Measurements from ENCODE around the gene LCMT2. TPM values are rescaled to one million over a fixed set of nuclear protein-coding genes. Genes with fewer than 3 reads are reported as not detected.

Gene LCMT2
- 7.2 and 11.8 TPM in 2 replicates for total RNA-seq (2014; rRNA removed; shearing (Covaris generic))

DNA sequence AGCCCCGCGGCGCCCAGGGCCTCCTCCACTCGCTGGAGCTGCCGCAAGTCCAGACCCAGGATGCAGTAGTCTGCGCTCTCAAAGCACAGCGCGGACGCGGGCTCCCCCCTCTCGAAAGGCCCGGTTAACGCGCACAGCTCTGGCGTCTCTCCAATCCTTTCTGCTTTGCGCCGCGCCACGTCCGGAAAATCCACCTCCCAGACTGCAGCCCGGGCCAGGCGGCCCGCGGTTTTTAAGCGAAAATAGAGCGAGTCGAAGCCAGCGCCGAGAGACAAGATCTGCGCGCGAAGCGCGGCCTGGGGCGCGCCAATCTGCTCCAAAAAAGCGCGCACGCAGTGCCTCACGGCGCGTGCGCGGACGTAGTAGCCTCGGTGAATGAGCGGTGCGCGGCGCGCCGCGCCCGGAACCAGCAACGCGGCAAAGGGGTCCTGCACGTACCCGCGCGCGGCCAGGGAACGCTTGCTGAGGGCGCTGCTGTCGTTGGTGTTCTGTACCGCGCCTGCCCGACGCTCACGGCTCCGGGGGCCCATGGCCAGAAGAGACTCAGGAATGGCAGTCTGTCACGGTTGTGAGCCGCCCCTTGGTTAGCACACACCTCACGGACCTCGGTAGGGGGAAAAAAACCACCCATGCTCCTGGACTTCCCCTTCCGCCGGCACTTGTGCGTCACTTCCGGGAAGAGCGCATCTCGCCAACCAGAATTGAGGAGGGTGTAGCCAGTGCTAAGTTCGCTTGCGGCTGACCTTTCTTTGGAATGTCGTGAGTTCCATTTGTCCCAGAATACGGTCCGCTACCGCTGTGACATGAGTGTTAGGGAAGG is at the start of gene LCMT2:
TSS of gene LCMT2 (minus strand) at position 614 of the 820 bp plus-strand sequence. CDS start at position 530, 84 bp downstream.
- DNase-seq (ENCODE audit: low read depth), result peak; percentile 96

DNA sequence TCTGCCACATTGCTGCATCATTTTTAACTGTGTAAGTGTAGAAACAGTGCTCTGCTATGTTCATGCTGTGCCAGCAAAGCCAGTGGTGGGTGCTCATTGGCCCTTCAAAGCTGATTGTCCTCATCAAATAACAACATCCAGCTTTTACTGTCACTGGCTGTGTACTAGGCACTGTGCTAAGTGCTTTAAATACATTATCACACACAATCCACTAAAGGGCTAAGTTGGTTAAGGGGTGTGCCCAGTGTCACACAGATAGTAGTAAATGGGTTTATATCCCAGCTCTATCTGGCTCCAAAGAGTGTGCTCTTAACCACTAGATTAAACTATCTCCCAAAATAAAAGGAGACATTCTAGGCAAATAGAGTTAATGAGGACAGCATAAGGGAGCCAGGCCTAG is 48.2 kb upstream of the LCMT2 start:
- DNase-seq (ENCODE audit: low read depth), result no peak

DNA sequence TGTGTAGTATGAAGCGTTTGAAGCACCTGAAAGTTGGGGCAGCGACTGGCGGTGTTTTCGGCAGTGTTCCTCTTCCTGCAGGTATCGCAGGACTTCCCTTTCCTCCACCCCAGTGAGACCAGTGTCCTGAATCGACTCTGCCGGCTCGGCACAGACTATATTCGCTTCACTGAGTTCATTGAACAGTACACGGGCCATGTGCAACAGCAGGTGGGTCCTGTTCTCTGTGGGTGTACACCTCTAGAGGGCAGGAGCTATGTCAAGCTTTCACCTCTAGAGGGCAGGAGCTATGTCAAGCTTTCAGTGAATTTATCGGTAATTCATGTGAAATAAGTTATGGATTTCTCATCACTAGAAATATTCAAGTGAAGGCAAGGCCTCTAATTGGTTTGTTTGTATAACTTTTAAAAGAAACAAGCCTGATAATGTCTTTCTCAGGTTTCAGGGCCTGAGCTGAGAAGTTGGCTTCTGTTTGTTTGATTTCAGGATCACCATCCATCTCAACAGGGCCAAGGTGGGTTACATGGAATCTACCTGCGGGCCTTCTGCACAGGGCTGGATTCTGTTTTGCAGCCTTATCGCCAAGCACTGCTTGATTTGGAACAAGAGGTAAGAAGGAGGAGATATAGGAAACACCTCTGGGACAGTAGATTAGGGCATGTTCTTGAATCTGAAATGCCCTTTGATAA is 45.8 kb upstream of the LCMT2 start:
- DNase-seq (ENCODE audit: low read depth), result peak; percentile 34

- peak; percentile 89 for DNase-seq (ENCODE audit: low read depth)
Measured at GRCh38 chr15:43370975-43371974, 40.9 kb upstream of the LCMT2 start, which contains the start of the genes TUBGCP4 and ZSCAN29. TUBGCP4 (plus strand) TSS chr15:43371101; CDS start chr15:43371355, 254 bp downstream. ZSCAN29 (minus strand) TSS chr15:43371043; CDS start chr15:43369913, 1,130 bp downstream.

DNA sequence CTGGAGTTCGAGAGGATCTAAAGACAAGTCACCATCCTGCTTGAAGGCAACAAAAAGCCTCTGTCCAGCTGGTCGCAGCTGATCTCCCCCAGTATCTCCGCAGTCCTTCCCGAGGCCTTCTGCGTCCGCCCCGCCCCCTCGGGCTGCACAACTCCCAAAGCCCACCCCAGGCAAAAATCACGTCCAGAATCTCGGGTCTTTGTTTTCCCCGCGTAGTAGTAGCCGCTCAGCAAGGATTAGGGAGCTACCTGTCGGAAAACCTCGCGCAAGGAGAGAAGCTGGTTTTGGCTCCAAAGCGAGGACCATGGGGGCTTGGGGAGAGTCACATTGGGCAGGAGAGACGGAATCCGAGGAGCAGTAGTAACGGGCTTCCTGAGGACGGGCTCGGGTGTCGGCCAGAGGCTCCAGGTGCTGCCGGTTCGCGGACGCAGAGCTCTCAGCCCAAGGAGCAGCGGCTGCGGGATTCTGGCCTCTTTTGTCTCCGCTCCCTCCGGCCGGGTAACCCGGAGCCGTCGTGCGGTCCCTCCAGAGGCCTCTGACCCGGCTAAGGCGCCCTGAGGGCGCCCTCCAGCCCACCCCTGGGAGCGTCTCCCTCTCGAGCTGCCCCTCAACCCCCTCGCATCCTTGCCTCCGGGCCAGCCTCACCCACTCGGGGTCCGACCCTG is 40.1 kb upstream of the LCMT2 start:
- peak; percentile 26 for DNase-seq (ENCODE audit: low read depth)

DNA sequence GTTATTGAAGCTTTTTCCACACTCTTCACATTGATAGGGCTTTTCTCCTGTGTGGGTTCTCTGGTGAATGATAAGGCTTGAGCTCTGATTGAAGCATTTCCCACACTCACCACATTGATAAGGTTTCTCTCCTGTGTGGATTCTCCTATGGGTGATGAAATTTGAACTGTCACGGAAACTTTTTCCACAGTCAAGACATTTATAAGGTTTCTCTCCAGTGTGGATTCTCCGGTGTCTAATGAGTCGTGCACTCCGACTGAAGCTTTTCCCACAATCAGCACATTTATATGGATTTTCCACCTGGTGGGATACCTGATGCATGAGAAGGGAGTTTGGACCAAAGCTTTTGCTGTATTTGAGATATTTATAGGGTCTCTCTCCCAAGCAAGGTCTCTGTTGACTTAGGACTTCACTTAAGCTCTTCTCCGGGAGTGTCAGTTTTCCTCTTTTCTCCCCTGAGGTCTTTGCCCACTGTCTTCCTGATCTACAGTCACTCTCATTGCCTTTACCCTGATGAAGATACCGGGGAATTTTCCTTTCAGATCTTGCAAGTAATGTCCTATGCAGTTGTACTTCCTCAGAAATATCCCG is 31.0 kb upstream of the LCMT2 start:
- no peak for DNase-seq (ENCODE audit: low read depth)

DNA sequence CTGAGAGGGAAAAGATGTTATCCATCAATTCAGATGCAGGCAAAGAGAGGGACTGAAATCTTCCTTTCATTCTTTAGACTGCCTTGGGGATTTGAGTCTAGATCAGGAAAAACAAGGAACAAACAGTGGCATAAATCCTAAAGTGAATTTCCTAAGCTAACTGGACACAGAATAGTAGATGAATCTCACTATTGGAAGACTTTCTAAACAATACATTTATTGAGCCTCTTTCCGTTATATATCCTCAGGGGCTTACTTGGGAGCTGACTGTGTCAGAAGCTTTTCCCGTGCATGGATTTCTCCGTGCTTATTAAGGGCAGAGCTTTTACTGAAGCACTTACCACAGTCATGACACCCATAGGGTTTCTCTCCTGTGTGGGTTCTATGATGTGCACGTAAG is 30.4 kb upstream of the LCMT2 start:
- no peak for DNase-seq (ENCODE audit: low read depth)

DNA sequence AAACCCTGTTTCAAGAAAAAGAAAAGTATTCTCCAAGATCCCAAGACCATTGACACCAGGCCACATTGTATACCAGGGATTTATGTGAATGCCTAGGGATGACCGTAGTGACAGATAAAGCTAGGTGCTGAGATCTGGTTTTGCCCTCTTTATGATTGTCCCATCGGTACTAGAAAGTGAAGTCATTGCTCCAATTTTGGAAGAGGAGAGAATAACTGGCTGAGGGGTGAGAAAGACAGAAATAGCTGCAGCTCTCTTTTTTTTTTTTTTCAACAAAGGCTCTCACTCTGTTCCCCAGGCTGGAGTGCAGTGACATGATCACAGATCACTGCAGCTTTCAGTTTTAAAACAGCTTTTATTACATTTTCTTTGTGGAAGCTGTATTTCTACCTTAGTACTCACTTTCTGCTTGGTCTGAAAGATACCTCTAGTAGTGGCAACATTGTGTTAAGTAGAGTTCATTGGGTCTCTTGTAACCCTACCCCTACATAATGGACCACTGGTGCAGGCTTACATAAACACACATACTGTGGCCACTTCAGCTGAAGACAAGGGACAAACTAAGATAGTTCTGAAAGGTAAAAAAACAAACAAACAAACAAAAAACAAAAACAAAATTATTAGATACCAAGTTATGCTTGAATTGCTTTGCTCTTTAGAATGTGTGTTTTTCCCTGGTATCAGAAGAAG is 22.5 kb upstream of the LCMT2 start:
- DNase-seq (ENCODE audit: low read depth), result no peak

- no peak for DNase-seq (ENCODE audit: low read depth)
Measured at GRCh38 chr15:43347114-43347513, 16.7 kb upstream of the LCMT2 start.

- DNase-seq (ENCODE audit: low read depth), result no peak
Measured at GRCh38 chr15:43346305-43346704, 15.9 kb upstream of the LCMT2 start.

DNA sequence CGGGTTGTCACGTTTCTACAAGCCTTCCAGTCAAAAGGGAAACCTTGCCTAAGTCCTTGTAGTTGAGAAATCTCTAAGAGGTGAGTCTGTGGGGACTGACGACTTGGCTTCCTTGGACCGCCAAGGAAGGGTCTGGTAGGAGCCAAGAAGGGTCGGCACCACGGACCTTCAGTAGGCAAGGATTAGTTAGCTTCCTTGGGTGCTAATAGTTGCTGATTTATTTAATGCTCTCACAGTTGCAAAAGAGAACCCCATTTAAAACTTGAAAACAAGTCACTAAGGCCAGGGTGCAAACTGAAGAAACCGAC is 361 bp upstream of the LCMT2 start:
- DNase-seq (ENCODE audit: low read depth), result no peak

DNA sequence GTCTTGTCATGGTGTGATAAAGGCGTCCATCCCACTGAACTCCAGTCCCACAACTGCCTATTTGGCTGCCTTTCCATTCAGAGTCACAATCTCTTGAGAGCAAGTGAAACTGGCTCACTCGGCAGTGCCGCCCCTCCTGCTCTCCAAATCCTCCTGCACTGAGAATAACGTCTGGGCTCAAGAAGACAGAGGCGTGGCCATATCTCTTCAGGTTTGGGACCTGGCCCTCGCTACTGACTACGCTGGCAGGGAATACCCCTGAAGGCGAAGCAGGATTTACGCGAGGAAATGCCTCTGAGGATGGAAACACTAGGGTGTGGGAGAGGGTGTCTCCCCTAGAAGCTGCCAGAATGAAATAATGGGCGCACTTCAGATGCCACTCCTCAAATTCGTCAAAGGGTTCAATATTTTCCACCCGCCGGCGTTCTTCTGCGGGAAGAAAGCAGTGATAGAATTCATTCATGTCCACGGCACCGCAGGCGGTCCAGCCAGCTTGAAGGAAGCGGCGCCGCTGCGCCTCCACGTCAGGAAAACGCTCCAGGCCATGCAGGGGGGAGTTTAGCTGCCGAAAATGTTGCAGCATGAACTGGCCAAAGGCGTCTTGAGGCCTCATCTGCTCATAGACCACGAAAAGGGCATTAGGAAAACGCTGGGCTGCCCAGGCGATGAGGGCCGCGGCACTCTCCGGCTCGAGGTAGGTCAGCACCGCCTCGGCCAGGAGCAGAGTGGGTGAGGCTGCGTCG is 985 bp downstream of the LCMT2 start:
- DNase-seq (ENCODE audit: low read depth), result peak; percentile 32

- no peak for DNase-seq (ENCODE audit: low read depth)
Measured at GRCh38 chr15:43325039-43325684, 5.2 kb downstream of the LCMT2 start.

DNA sequence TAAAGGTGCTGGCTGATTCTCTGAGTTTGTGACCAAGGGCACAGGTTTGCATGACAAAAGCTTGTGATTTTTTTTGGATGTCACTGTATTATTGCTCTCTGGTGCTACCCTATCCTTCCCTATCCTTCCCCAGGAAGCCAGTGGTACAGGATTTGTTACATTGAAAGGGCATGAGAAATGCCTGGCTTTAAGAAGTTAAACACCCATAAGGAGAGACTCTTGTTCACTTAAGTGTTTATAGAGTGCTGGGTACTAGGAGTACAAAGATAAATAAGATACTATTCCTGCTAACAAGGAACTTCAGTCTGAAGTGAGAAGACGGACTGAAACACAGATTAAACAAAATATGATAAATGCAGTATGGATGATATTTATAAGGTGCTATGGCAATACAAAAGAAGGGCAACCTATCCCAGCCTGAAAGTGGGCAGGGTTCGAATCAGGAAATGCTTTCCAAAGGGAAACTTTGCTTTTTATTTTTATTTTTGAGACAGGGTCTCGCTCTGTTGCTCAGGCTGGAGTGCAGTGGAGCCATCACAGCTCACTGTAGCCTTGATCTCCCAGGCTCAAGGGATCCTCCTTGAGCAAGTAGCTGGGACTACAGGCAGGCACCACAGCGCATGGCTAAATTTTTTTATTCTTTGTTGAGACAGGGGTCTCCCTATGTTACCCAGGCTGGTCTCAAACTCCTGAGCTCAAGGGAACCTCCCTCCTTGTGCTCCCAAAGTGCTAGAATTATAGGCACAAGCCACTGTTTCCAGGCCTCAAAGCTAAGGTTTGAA is 11.2 kb downstream of the LCMT2 start:
- no peak for DNase-seq (ENCODE audit: low read depth)

DNA sequence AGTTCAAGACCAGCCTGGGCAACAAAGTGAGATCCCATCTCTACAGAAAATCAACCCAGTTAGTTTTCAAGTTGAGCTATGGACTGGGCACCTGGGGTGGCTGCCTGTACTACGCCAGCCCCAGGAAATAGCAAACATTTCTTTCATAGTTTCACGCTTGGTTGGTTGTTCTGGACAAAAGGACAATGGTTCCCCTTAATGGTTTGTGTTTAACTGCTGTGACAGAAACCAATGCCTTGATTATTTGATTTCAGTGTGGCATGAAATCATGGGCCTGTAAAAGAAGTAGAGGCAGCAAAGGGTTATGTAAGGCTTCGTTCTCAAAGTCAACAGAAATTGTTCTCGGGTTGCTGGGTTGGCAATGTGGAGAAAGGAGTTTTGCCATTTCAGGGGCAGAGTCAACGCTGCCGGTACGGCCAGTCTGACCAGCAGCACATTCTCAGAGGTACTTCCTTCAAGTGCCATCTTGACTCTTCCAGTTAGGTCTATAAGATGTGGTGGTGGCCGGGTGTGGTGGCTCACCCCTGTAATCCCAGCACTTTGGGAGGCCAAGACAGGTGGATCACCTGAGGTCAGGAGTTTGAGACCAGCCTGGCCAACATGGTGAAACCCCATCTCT is 12.7 kb downstream of the LCMT2 start:
- no peak for DNase-seq (ENCODE audit: low read depth)

DNA sequence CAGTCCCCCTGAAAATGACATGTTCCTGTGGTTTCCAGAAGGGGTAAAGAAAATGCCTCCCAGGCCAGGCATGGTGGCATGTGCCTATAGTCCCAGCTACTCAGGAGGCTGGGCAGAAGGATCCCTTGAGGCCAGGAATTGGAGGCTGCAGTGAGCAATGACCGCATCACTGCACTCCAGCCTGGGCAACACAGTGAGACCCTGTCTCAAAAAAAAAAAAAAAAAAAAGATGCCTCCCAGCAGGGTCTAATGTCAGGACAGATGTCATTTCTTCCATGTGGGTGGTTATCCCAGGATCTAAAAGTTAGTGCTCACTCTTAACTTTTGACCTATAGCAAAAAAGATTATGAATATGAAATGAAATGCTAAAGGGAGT is 13.4 kb downstream of the LCMT2 start:
- no peak for DNase-seq (ENCODE audit: low read depth)

DNA sequence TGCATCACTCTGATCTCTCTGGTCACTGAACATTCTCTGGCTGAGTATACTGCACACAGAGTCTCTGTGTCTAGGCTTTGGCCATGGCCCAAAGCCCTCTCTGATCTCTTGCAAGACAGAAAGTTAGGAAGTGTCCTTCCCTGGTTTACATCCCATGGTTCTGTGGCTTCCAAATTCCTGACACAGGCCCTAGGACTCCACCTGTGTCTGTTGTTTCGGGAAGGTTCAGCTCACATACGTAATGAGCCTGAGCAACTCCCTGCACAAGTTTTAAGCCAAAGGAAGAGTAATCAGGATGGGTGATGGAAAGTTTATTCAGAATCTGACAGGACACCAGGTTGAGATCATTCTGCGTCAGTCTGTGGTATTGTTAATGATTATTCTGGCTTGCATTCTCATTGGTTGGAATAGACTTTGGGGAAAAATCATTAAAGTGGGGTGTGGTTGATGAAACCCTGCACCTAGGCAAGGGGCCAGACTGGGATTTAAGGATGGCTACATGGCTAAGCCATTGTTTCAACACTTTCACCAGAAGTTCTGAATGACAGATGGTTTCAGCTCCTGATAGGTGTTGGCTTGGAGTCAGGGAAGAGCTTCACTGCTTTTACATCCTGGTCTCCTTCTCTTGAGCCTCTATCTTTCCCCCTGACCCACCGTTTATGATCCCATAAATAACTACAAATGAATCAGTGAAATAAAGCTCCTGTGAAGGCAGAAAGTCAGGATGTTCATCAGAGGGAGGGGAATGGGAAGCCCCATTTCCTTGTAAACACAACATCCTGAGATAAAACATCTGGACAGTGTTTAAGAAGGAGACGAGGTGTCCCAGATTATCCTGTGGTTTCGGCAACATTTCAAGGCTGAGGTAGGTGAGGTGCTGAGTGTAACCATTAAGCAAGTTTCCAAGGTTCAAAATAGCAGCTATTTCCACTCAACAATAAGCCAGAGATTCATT is 14.1 kb downstream of the LCMT2 start:
- no peak for DNase-seq (ENCODE audit: low read depth)

Measured in Daoy (cell line).